GM19025 (cell line): ENCODE data around the gene PCNX2.

ENCODE experiments used
- ATAC-seq: cut with Tn5 transposase; IDR thresholded peaks from one replicate; pipeline ENCODE4 v1.9.1; 2021; ENCODE audit warnings: mild to moderate bottlenecking, low read depth, moderate library complexity; ENCODE audit not compliant: unreplicated experiment

PCNX2 gene

DNA sequence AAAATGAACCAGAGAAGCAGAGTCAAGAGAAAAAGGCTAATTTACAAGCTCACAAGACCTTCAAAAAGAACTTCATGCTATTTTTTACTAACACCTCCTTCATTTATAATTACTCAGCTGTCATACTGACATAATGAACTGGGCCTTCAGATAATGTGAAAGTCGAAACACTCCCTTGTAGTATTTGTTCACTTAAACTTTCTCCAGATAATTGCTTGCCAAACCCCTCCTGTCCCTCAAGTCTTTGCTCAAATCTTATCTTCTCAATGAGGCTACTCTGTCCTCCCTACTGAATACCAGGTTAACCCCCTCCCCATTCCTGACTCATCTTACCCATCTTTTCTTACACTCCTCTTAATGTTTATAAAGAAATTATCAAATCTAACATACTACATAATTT lies 20.9 kb upstream of the PCNX2 start:
- ATAC-seq = no peak

DNA sequence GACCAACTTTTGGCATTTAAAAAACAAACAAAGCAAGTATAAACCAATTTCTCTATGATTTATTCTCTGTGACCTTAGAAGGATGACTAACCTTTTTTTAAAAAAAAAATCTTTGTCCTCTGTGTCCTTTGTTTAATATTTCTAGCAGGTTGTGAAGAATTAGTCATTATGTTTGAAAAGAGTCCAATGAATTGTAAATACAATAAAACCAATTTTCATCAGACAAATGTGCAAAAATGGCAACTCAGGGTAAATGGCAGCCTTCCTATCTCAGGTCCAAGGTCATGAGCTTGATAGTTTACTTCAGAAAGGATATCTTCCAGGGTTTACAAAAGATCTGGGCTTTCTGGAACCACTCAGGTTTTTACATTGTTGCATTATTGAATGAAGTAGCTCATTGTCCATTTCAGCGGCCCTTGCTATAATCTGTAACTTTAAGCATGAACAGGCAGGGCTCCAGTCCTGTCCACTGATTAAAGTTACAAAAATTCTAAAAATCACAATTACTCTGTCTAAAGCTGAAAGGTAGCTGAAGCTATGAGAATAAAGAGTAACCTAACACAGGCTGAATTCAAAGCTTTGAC lies 20.3 kb upstream of the PCNX2 start:
- no peak for ATAC-seq

DNA sequence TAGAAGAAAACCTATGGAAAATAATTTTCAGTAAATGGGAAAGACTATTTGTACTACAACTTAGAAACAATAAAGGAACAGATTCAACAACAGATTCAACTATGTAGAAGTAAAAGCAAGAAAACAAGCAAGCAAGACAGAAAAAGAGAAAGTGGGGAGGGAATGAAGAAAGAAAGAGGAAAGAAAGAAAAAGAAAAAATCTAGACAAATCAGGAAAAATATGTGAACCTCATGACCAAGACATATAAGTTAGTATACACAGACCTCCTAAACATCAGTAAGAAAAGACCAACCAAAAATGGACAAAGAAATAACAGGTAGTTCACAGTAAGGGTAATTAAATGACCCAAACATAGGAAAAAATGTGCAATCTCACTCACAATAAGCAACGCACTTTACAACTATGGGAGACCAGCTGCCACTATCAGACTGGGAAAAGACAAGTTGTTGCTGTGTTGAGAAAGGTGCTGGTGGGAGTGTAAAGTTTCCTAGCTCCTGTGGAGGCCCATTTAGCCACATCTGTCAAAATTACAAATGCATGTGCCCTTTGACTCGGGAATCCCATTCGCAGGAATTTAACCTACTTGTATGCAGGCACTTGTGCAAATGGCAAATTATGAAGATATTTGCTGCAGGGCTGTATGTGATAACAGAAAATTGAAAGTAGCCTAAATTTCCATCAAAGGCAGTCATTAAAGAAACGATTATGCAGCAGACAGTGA lies 18.1 kb upstream of the PCNX2 start:
- ATAC-seq = no peak

DNA sequence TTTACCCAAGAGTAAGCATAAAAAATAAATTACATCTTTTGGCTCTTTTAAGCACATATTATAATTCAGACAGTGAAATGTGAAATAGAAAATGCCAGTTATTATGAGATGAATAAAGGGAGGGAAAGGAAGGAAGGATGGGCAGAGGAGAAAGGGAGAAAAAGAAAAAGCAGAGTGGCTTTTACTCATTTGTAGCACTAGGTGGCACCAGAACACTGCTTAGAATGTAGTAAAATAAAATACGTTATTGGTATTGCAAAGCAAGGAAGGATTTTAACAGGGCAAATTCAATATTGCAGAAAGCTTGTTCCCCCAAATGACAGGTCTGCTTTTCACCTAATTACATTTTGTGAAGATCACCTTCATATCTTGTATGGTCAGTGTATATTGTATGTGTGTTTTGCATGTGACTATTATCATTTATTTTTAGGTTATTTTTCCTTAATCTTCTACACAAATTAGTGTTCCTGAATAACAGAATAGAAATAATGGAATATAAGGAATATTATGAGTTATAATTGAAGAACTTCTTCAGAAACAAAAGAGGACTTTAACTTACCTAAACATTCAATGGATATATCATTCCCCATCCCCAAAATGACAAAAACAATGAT lies 9.1 kb upstream of the PCNX2 start:
- ATAC-seq = no peak

DNA sequence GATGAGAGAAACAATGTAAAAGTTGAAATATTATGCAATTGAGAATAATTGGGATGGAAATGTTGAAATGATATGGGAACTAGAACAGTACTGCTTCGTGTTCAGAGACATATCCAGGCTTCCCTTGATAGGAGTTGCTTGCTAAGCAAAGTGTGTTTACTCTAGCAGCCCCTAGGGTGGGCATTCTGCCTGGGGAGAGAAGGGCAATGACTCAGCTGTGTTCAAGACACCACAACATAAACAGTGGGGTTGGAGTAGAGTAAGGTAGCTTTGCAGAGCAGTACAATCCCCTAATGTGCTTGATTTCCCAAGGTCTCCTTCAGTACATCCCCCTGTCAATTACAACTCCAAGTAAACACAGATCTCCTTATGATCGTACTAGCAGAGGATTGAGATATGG lies 4.8 kb upstream of the PCNX2 start:
- no peak for ATAC-seq

DNA sequence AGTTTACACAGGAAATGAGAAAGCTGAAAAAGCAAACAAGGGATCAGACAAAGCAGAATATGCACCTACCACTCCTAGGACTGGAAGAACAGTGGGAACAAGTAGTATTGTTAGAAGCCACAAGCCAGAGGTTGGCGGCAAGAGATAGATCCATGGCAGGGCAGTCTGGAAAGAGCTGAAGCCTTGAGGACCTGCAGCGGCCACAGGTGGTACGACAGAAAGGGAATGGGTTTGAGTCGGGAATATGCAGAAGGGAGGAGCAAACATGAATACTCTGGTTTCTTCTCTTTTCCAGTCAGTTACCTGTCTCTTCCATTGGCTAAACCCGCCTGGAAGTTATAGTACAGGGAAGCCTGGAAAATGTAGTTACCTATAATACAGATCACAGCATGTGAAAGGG lies 3.9 kb upstream of the PCNX2 start:
- ATAC-seq = no peak

DNA sequence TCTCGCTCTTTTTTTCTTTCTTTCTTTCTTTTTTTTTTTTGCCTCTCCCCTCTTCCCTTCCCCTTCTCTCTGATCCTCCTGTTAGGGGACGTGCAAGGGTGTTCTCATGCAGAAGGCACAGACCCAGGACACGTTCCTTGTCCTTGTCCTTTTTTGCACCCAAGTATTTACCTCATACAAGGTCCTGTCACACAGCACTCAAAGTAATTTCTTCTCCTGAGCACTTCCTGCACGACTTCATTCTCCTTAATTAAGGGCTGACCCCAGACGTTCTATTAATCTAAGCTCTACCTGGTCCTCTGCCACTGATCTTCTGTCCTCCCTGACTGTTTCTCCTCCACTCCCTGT lies 424 bp upstream of the PCNX2 start:
- ATAC-seq = no peak

DNA sequence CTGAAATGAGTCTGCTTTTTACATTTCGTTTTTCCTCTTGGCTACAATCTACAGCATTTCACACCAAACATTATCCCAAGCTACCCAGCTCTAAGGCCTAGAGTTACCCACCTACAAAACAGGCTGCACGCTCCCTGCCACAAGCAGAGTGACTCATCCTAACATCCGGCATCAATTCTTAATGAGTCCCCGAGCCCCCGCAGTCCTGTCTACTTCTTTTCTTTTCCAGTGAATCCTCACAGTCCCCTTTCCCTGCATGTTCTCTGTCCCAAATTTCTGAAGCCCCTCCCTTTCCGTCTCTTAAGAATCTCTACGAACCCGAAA lies 650 bp downstream of the PCNX2 start:
- ATAC-seq = no peak

DNA sequence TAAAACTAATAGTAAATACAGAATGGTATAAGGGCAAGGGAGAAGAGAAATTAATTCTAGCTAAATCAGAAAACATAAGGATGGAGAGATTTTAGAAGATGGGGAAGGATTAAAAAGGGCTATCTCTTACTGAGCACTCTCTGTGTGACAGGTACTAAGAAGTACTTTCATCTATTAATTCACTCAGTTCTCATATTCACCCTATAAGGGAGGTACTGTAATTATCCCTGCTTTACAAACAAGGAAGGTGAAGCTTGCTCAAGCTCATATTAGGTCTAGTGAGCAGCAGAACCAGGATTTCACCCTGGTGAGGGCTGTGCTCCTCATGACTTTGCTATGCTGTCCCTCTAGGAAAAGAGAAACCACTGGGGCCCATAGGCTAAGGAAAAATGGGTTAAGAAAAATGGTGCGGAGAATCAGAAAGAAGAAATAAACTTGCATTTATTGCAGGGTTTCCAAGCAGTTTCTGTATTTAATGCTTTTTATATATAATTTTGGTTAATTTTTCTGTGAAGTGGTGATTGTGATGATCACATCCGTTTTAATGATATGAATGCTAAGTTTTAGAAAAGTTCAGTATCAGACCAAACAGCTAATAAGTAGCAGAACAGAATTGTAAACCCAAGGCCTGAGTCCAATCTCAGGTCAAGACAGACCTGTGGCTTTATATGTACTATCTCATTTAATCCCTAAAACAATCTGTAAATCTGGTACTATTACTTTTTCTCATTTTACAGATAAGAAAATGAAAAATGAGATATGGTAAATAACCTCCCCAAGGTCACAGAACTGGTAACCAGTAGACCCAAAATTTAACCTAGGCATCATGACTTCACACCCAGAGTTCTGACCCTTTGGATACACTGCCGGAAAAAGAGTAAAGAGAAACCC lies 1.7 kb downstream of the PCNX2 start:
- no peak for ATAC-seq

DNA sequence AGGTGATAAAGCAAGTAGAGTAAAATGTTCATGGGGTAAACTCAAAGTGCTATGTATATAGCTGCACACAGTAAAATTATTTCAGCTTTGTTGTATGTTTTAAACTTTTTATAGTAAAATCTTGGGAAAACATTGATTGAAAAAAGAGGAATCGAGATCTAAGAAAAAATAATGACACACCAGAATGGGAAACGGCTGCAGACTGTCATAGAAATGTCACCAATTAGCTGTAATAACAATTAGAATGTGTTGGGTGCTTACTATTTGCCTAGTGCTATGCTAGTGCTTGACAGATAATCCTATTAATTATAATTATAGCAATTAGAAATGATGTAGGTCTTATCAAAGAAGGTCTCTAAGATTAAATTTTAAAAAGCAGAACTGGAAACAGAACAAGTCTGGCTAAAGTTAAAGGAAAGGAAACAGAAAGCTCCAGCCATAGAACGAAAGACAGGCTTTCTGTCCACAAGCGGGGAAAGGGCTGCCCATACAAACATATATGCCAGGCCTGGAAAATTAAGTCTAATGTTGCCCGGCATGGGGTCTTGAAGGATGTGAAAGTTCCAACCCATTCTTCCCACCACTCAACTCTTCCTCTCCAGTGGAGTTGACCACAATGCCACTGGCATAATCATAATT lies 5.0 kb downstream of the PCNX2 start:
- ATAC-seq = no peak

DNA sequence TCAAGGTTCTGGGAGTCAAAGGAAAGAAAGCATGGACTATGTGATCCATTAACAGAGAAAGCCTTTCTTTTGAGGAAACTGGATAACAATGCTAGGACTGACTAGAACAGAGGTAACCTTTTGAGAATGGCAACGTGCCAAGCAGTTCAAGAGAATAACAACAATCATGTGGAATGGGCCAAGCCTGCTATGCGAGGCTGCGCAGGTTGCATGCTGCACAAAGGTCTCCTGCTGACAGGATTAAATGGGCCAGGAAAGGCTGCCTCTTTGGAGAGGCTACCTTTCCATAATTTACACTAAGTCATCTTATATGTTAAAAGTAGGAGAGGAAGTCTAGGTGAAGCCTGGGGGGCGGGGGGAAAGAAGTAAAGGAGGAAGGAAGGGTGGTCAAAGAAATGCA lies 5.8 kb downstream of the PCNX2 start:
- ATAC-seq = no peak

DNA sequence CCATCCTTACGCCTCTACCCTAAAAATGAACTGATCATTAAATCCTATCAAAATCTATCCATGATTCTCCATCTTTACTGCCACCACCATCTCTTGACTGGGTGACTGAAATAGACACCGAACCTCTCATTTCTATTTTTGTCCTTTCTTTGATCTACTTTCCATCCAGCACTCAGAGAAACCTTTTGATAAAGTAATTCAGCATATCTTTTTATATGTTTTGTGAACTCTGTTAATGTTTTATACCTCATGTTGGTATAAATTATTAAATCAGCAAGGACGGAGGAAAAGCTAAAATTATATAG lies 13.0 kb downstream of the PCNX2 start:
- no peak for ATAC-seq

DNA sequence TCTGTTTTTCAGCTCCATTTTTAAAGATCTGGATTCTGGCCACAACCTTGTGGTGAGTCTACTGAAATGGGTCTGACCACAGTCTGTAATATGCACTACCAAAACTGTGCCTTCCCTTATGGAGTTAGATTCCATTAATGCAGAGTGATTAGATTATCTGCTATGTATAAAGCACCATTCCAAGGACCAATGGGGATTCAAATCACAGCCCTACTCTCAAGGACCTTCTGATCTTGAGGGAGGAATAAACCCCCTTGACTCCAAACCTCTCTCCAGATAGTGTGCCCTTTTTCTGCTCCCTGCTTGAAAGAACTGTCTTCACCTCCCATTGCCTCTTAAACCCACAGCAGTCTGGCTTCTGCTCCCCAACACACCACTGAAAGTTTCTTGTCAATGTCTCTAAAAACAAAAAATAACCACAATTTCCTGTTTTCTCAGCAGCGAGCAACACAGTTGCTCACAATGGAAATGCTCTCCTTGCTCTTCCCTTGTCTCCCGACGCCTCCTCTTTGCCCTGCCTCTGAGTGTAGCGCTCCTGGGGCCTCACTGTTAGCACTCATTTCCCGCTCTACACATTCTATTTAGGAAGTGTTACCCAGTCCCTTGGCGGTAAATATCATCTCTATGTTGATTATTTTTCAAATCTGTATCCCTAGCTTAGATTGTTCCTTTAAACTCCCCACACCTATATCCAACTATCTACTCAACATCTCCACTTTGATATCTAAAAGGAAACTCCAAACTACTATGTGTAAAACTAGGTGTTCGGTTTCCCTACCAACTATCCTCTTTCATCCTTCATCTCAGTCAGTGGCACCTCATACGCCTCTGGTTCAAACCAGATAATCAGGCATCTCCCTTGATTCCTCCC lies 13.6 kb downstream of the PCNX2 start:
- ATAC-seq = peak; percentile 94

DNA sequence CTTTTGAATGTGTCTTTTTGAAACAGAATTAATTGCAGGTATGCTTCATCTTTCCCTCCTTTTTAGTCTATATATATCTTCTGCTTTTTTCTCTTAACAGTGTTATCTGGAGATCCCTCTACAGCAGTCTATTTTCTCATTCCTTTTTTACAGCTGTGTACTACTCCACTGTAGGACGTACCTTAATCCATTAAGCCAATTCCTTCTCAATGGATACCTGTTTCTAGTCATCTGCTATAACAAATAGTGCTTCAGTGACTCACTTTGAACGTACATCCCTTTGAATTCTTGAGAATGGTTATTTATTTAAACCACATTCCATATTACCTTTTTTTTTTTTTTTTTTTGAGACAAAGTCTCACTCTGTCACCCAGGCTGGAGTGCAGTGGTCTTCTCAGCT lies 15.6 kb downstream of the PCNX2 start:
- ATAC-seq = no peak

DNA sequence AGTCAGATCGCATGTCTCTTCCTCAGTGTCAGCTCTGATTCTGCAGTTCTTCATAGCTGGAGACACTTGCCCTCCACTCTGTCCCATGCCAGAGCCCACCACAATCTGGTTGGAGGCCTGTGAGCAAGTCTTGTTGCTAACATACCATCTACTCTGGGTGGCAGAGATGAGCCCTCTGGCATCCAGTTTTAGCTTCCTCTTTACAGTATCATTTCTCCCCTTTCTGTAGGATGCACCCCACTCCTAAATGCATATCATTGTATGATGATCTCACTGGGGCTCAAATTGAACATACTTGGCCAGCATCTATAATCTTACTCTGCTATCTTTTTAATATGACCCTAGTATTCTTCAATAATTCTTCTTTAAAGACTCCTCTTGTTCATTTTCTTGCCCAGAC lies 16.9 kb downstream of the PCNX2 start:
- no peak for ATAC-seq

DNA sequence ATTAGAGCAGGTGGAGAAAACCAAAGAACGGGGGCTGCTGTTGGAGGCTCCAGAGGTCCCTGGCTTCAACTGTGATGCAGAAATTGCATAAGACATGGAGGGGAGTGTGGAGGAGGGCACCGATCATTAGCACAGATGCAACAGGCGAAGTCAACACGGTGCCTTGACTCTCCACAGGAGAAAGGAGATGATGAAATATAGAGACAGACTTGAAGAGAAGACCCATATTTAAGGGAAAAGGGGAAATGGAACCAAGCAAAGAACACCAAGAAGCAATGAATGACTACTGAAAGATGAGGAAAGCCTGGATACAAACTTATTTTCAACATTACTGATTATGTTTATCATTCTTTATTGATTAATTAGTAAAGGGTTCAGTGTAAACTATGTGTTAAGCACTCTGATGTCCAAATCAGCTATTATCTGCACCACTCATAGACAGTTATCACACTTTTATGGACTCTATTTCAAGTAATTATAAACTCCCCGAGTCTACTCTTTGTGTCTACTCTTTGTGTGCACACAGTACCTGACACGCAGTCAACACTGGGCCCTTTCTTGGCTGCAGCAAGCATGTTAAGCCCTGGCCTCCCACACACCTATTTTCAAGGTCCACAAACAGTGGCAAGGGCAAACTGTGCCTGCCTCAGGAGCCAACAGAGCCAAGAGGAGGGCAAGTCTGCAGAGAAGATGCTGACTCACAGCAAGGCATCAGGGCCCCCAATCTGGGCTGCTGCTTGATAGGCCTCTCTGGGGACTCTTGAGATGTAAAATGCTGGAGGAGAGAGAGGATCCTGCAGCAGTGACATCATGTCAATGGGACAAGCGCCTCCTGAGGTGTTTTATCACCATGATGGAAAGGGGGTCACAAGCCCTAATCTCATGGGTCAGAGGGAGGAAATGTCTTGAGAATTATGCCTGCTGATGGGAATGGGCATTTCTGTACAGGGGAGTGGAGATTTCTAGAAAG lies 17.6 kb downstream of the PCNX2 start:
- no peak for ATAC-seq

DNA sequence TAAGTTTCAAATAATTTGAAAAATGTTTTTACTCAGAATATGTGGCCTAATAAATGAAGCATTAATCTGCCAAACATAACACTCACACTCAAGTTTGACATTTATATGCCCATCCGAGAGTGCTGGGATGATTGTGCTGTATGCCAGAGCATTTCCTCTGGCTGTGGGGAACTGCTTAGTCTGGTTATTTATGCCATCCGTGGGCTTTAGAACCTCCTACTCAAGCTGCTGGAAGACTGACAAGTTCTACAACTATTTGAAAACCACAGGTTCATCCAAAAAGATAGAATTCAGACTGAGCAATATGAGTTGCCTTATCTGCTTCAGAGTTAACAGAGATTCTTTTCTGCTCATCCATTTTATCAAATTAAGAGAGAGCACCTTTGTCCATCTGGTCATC lies 25.9 kb downstream of the PCNX2 start:
- no peak for ATAC-seq

DNA sequence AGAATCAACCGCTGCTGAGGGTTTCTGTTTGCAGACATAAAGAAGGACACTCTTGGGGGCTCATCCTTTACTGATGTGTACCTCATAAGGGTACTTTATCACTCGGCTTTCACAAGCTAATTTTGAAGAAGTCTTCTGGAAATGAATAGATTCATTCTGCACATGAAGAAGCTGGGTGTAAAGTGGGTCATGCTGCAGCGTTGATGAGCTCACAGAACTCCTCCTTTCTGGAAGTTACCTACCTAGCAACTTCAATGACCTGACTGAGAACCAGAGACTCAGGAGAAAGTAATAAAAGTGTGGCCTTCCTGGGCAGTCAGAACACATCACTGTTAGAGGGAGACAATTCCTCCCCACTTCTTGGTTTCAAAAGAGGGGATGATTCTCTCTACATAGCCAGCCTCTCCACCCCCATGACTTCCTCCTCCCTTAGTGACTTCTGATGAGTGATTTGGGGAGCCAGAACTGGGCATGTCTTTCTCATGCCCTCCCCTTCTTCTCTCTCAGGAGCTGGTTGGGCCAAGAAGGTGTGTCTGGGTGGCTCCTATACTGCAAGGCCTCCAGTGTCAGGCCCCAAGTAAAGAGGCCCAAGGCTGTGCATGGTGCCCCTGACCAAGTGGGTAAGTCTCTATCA lies 27.0 kb downstream of the PCNX2 start:
- no peak for ATAC-seq

DNA sequence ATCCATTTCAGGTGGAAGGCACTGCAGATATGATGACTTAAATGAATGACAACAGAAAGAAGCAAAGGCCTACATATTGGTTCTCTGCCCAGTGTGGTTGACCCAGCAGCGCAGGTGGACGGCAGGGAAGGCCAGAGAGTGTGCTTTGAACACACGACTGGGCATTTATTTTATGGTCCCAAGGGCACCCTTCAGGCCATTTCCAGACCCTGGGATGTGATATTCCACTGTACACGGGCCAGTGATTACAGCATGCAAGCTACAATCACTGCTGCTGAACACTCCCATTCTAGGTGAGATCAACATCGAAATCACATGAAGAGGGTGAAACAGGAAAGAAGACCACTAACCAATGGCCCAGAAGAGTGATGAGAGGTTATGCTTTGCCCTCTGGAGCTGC lies 33.8 kb downstream of the PCNX2 start:
- ATAC-seq = no peak
